NCI-H128 (cell line): ENCODE data around the gene SCTR.

Experiments used
- DNase-seq: peaks from one replicate; lab custom pipeline; 2025; ENCODE audit not compliant: unreplicated experiment; lab: John Stamatoyannopoulos, UW

Gene SCTR

DNA sequence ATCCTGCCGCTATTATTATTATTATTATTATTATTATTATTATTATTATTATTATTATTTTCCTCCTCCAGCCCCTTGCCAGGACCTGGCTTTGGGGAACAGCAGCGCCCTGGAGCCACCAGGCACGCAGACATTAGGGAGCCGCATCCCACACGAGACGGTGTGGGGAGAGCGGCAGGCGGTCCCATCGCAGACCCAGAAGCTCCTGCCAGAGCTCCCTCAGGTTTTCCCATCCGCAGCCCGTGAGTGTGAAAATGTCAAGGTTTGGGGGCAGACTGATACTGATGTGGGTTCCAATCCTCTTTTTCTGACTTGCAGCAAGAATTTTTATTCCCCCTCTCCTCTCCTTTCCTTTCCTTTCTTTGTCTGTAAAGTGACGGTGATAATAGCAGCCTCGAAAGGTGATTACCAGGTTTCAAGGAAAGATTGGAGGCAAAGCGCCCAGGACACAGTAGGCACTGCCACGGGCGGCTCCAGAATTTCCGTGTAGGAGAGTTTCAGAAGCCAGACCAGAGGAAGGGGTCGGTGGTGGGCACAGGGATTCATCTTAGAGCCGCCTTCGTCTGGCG lies 816 bp downstream of the SCTR start:
- no peak for DNase-seq

DNA sequence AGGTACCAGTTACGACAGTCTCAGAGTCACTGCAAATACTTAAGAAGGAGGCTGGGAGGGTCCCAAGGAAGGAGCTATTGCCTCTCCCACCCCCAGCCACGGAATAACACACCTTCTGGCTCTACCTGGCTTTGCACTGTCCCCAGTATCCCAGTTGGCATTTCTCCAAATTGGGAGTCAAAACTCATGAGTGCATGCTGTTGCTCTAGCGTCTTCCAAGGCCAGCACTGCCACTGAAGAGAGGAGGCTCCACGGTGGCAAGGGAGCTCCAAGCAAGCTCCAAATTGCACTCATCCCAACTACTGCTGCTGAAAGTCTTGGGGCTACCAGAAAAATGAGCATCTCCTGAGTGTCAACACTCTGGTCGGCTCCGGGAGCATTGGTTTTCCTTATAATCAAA lies 1.6 kb downstream of the SCTR start:
- no peak for DNase-seq

DNA sequence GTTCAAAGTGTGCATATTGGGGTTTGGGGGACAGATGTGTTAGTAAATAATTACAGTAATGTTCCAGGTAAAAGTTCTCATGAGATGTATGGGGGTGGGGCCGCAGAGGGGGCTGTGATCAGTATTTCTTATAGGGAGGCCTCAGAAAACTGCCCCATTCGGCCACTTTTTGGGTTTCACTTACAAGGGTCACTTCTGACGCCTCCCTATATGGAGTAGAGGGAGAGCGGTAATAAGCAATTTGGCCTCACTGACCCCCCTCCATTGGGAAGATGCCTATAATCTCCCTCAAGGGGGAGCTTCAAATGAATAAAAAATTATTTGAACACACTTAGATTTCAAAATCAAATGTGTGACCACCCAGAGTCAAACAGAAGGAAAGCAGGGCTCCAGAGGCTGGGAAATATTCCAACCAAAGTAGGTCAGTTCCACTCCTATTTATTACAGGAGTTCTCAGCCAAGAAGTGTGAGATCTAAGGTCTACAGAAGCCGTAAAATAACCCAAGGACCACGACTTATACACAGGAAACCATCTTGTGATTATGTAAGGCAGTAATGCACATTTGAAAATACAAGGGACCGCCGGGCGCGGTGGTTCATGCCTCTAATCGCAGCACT lies 2.7 kb downstream of the SCTR start:
- DNase-seq, result no peak

GRCh38 chr2:119520696-119521432 lies 3.4 kb downstream of the SCTR start:
- no peak for DNase-seq

GRCh38 chr2:119519057-119519408 lies 5.2 kb downstream of the SCTR start:
- no peak for DNase-seq

DNA sequence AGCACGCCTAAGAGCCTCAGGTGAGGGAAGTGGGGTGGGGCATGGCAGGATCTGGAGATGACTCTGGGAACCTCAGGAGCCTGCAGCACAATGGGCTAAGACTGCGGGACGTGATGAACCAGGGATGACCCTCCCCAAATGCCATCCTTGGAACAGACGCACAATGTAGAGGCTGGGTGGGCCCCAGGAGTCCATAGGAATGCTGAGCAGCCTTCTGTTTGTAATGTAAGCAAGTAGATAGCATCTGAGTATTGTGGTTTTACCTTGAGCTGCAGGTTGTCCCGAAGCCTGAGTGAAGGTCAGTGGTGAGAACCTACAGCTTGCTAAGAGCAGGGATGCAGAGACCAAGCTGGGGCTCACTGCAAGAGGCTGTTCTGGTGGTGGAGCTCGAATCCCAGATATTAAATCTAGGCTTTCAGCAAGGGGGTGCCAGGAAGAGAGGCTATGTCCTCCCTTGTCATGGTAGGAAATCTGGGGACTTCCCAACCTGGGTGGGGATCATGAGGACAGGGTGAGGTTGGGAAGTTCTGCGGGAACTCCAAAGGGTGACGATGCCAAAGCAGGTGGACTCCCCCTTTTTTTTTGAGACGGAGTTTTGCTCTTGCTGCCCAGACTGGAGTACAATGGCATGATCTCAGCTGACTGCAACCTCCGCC lies 5.8 kb downstream of the SCTR start:
- no peak for DNase-seq

- DNase-seq, result no peak
Observed at GRCh38 chr2:119517433-119517832, 6.8 kb downstream of the SCTR start.

DNA sequence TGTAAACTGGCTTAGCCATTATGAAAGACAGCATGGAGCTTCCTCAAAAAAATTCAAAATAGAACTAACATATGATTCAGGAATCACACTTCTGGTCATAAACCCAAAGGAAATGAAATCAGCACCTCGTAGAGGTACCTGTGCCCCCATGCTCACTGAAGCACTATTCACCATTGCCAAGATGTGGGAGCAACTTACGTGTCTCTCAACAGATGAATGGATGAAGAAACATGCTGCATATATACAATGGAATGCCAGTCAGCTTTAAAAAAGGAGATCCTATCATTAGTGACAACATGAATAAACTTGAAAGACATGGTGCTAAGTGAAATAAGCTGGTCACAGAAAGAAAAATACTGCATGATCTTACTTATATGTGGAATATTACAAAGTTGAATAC lies 8.2 kb downstream of the SCTR start:
- no peak for DNase-seq

- no peak for DNase-seq
Observed at GRCh38 chr2:119513832-119514231, 10.5 kb downstream of the SCTR start.

DNA sequence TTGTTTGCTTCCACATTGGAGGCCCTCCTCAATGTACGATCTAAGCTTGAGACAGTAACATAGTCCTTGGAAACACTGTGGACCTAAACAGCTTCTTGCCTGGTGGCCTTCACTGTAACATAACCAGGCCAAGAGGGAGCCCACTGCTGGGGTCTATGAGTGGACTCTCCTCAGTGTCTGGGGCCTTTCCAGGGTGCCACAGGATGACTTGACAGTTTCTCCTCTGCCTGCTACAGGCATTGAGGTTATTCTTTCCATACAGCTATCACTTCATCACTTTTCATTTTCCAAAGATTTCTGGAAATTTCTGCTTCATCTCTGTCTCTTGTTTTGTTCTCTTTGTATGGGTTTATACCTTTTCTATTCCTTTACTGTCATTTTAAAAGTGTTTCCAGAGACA lies 11.3 kb downstream of the SCTR start:
- no peak for DNase-seq

GRCh38 chr2:119511989-119512388 lies 12.3 kb downstream of the SCTR start:
- DNase-seq, result no peak

DNA sequence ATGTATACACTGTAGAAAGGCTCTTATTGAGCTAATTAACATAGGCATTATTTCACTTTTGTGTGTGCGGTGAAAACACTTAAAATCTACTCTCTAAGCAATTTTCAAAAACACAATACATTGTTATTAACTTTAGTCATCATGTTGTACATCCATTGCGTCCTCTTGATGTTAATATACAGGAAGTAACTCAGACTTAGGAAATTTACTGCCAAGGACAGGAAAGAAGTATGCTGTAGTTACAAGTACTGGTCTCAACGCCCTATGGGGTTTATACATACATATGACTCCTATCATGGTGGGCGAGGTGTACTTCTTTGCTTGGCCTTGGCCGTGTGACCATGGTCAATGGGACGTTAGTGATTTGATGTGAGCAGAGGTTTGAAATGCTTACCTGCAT lies 15.5 kb downstream of the SCTR start:
- DNase-seq, result no peak

GRCh38 chr2:119496682-119497081 lies 27.6 kb downstream of the SCTR start:
- no peak for DNase-seq

- DNase-seq, result no peak
Observed at GRCh38 chr2:119495948-119496347, 28.3 kb downstream of the SCTR start.

GRCh38 chr2:119494163-119494790 lies 30.0 kb downstream of the SCTR start:
- no peak for DNase-seq

DNA sequence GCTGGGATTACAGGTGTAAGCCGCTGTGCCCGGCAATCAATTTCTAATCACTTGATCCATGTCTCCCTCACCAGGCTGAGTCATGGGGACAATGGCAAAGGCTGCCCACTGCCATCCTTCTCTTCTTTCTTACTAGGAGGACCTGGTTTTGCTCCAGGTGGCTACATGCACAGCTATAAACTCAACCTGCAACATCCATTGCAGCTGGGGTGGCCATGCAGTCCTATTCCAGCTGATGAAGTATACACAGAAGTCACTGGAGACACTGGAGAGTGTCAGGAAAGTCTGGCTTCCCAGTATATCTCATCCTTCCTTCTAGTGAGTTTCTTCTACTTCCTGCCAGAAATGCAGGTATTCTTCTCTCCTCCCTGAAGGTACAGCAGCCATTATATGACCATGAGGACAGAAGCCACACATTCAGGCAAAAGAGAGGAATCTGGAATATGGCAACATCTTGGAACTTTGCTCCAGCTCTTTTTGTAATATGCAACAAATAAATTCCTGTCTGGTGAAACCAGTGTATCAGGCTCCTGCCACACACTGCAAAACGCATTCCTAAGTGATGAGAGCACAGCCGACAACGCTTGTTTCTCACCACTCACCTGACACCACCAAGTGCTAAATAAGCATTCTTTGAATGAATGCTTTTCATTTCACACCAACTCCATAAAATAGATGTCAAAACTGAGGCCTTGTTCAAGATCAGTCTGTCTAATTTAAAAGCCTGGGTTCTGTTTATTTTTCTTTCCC lies 32.3 kb downstream of the SCTR start:
- no peak for DNase-seq

DNA sequence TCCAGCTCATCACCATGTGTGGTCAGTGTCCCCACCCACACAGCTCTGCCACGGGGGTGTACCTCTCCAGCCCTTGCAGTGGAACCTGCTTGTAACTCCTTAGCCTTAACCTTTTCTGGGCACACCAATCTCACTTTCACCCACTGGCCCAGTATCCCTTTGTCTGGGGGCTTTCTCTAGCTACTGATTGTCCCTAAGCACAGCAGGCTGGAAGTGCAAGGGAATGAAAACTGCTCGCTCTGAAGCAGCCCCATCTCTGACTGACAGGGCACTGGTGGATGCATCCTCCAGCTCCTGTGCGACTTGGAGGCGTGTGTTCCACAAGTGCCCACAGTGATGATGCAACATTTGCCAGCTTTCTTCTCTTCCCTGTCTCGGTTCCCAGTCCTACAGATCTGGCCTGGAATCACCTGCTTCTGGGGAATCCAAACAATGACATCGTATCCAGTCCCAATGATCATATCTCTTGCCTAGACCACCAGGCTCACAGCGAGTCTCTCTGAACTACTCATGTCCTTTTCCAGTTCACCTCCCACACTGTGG lies 33.6 kb downstream of the SCTR start:
- no peak for DNase-seq

GRCh38 chr2:119490106-119490505 lies 34.2 kb downstream of the SCTR start:
- no peak for DNase-seq

GRCh38 chr2:119489232-119489952 lies 34.9 kb downstream of the SCTR start:
- no peak for DNase-seq
